Mammary epithelial cell (primary cell): ENCODE data around the gene HIKESHI.

Source experiments
- EZH2 ChIP-seq: IDR thresholded peaks from 2 replicates; pipeline ENCODE4 v1.6.1; 2012; ENCODE audit warnings: low read length, inconsistent platforms, borderline replicate concordance
- TF ChIP-seq, protein P1 (sequence below), 2 donors: IDR thresholded peaks in 1 of 2; conservative IDR thresholded peaks in 1 of 2; 2 replicates each; pipeline ENCODE4 v1.5.1; 2011 to 2012; ENCODE audit warnings: inconsistent platforms in 2 of 2, low read length in 2 of 2, mild to moderate bottlenecking in 2 of 2, control low read depth in 1 of 2, low read depth in 1 of 2; ENCODE audit not compliant: insufficient read depth in 1 of 2; ENCODE audit errors: extremely low read depth in 1 of 2

DNA sequence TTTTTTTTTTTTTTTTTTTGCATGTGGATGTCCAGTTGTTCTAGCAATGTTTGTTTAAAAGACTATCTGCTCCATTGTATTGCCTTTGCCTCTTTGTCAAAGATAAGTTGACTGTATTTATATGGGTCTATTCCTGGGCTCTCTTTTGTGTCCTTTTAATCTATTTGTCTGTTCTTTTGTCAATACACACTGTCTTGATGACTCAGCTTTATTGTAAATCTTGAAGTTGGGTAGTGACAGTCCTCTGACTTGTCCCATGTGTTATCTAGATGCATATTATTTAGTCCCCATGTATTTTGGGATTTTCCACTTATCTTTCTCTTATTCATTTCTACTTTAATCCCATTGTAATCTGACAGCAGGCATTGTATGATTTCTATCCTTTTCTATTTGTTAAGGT is 75.9 kb downstream of the HIKESHI start:
- TF ChIP-seq, protein P1, sequence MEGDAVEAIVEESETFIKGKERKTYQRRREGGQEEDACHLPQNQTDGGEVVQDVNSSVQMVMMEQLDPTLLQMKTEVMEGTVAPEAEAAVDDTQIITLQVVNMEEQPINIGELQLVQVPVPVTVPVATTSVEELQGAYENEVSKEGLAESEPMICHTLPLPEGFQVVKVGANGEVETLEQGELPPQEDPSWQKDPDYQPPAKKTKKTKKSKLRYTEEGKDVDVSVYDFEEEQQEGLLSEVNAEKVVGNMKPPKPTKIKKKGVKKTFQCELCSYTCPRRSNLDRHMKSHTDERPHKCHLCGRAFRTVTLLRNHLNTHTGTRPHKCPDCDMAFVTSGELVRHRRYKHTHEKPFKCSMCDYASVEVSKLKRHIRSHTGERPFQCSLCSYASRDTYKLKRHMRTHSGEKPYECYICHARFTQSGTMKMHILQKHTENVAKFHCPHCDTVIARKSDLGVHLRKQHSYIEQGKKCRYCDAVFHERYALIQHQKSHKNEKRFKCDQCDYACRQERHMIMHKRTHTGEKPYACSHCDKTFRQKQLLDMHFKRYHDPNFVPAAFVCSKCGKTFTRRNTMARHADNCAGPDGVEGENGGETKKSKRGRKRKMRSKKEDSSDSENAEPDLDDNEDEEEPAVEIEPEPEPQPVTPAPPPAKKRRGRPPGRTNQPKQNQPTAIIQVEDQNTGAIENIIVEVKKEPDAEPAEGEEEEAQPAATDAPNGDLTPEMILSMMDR (conservative IDR thresholded peaks at IDR 0.05 in 1 of 2, IDR thresholded peaks at IDR 0.05 in 1 of 2; ENCODE audit: extremely low read depth in 1 of 2, insufficient read depth in 1 of 2, low read depth in 1 of 2, low read length in 2 of 2) = no peak
- no peak for TF ChIP-seq EZH2
